ENCODE results near the gene ASIC5.
A peak's percentile ranks its signal among the peaks of the same experiment; 100 is the strongest.
"Not testable (repeated sequence)": the region's sequence is repeated elsewhere in the genome, so short reads cannot be mapped to it uniquely, and the experiment has no call there.

The ASIC5 gene

DNA sequence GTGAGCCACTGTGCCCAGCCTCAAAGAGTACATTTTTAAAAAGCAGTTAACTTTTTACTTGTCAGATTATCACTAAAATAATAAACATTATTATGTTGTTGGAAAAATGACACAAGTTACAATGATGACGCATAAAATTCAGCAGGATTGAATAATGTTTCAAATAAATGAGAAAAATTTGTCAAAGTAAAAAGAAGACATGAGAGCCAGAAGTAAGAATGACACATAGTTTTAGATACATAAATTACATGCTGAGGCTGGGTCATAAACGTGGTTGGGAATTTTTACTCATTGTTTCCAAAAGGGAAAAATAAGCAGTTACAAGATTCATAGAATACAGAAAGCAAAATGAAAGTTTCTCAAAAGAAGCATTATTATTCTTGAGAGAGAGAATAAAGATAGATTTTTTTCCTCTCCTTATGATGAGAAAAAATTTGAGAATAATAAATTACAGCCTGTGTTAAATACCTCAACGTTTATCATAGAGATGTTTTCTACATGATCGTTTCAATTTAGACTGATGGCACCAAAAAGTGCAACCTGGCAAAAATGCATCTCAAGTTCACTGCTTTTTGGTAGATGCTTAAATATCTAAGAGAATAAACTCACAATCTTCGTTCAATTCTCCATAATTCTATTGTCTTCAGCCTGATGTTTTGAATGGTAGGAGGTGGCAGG lies 66.8 kb downstream of the ASIC5 start:
- no peak for DNase-seq

DNA sequence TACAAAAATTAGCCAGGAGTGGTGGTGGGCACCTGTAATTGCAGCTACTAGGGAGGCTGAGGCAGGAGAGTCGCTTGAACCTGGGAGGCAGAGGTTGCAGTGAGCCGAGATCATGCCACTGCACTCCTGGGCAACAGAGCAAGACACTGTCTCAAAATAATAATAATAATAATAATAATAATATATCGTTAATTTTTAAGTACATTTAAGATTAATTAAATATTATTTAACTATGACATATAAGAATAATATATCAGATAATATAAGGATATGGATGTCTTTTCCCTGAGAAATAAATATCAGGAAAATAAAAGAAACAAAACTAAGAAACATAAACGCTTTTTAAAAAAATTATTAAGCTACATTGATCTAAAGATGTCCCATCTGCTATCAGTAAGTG lies 68.5 kb downstream of the ASIC5 start:
- not testable (repeated sequence) for DNase-seq

DNA sequence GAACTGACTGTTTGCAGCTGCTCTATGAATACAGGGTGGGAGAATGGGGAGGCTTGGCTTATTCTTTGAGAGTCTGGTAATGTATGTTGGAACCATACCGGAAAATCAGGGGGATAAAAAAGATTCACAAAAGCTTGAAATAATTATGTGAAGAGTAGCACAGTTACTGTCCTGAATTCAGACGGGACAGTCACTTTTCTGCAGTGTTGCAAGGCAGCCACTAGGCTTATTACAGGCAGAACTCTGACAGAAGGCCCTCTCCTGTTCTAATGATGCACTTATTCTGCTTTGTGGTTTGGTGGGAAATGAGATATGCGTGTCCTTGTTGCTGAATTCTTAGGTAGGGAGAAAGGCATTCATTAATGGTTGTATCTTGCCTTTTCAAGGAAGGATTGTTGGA lies 70.1 kb downstream of the ASIC5 start:
- DNase-seq: no peak

DNA sequence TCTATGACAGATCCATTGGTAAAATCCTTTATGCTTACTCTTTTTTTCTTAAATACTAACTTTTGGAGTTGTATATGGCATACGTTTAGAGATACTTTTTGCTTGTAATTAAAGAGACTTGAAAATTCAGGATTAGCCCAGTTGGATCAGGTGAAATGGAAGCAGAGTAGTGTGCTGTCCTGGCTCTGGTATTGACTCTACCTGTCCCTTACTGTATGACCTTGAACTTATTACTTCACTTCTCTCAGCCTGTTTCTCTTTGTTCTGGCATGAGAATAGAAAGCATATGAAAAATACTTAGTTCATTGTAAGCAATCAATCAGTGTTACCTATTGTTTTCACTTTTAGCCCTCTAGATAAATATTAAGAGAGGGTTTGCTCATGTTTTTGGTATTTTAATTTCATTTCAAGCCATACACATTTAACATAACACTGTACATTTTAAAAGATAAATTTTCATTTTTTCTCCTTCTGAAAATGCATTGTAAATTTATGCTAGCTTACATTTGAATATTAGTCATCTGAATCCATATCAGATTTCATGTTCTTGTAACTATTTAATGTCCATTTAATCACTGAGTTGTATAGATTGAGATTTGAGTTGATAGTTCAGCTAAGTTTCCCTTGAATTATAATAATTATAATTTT lies 71.4 kb downstream of the ASIC5 start:
- no peak for DNase-seq

DNA sequence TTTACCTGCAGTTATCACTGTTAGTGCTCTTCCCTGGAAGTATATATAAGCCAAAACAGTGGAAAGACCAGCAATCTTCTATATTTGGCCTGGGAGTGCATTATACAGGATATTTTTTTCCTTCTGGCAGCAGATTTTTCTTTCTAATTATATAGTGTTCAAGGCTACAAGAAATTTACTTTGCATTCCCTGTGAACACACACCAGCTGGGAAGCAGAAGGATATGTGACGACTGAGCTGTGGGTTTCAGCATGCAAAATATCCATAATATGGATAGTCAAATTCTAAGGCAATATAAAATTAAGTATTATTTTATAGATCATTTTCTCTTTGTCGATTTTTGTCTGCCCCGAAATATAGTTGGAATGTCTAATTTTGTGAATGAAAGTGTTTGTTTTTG lies 76.1 kb downstream of the ASIC5 start:
- DNase-seq: no peak

DNA sequence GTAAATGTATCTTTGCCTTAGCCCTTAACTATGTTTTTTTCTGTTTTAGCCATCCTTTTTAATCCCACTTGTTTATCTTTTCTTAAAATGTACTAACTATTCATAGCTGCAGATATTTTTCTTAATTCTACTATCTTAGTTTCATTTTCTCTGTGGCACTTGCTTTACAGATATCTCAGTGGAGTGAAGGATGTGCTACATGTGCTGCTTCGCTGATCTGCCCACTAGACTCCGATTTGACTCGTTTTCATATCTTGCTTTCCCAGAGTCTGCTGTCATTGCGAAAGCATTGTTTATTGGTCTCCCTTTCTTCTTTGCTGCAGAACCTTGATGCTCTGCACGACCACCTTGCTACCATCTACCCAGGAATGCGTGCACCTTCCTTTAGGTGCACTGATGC lies 76.7 kb downstream of the ASIC5 start:
- no peak for DNase-seq

DNA sequence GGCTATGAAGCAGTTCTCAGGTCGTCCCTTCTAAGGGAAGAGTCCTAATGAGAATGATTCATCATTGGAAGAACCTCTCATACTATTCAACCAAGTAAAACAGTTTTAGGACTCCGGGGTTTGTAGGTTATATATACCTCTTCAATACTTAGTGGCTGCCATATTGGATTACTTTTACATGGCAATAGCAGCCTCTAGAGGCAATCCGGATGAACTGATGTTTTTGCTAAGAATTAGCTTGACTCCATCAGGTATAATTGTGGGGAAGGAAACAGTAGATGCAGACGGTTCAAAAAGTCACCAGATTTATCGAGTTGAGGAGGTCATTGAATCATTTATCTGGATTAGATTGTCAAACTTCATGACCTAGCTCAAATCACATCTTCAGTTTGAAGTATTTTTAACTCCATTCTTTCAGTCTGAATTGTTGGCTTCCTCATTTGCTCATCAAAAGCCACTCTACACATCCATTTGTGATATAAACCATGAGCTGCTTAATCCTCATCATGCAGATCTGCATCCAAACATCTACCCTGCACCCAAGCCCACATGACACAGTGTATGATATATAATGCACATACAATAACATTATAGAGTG lies 78.9 kb downstream of the ASIC5 start:
- peak; percentile 50 for DNase-seq

DNA sequence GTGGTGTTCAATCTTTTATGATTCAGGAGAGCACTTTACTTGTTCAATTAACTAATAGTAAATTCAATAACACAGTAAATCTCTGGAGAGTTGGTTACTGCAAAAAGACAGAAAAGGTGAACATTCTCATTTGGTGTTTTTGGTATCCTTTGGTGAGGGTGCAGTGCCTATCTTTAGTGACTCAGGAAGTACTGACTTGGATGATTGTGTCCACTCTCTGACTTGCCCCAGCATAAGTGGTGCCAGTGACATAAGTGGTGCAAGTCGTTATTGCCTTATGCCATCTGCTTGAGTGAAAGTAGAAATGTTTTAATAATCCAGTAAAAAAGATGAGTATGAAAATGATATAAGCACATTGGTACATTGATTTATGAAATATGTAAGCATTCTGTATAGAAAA lies 80.2 kb downstream of the ASIC5 start:
- DNase-seq: no peak

DNA sequence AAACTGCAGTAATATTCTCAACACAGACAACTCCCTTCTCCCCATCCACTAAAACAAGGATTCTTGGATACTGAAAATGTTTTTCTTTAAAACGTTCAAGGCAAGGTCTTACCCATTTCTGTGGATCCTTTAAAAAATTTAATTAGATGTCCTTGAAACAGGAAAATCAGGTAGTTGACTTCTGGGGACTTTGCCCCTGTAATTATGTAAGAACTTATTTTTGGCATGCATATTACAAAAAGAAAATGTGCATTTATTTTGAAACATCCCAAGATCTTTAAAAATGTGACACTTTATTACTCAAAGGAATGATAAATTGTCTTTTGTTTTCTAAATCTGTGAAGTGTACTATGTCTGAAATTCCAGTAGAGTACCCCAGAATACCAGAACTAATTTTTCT lies 81.4 kb downstream of the ASIC5 start:
- no peak for DNase-seq

DNA sequence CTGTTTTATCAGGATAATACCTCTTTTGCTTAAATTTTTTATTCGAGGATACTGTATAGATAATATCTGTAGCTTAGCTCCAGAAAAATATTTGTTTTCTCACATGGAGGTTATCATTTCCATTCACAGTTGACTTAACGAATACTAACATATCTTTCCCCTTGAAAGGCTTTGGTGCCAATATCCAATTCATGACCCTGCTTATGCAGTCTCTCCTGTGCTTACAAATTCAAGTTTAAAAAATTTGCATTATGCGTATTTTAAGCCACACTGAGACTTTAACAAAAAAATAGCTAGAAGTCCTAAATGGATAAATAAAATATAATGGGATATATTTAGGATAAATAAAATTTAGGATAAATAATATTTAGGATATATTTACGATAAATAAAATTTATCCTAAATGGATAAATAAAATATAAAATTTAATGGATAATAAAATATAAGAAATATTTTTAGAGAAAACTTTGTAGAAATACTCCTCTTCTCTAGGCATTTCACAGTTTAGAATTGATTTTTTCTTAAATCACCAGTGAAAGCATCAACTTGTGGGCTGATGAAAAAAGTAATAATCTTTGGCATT lies 84.7 kb downstream of the ASIC5 start:
- DNase-seq: no peak

DNA sequence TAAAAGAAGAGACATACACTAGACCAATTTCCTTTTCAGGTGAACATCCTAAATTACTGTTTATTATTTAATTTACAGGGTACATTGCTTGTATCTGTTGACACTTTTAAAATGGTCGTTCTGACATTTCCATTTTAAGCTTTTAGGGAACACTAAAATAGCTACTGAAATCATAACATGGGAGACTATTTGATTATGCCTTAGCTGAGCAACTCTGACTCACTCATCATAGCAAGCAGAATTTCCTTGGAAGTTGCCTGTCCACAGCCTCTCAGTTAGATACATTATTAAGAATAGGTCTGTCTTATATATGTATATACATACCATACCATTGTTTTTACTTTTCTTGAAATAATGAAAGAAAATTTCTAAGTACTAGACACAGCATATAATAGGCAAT lies 85.3 kb downstream of the ASIC5 start:
- DNase-seq: no peak

Measured in NCI-H345 (cell line).